ENCODE results near the gene GGT6. TPM values are rescaled to one million over a fixed set of nuclear protein-coding genes. Genes with fewer than 3 reads are reported as not detected.

The GGT6 gene
- total and polyA plus RNA-seq, 2 of the 13 experiments (the other 11 are each of a cell fraction or from before 2014, with no cell fraction given) = 0.16 to 0.80 TPM

DNA sequence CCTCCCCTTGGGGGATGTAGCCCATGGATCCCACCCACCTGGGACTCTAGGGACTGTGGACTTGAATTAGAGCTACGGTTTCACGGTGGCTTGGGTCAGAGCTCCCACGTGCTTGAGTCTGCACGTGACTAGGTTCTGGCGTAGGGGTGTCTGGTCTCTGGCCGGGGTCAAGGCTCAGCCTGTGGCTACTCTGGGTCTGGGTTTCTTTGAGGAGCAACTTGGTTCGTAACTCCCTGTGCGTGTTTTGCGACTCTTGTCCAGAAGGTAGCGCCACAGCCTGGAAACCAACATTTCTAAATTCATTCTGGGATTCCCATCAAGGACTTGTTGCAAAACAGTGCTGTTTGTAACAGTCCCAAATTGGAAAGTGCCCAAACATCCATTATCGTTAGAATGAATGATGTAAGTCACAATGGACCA lies 470 bp upstream of the GGT6 start:
- peak overlapping the region in 1 of 3 experiments; percentile 2; a peak in 1 of 6 replicates for H3K4me3 ChIP-seq (replicated peaks in 1 of 3; ENCODE audit: insufficient read depth in 1 of 3, low read depth in 2 of 3, low read length in 3 of 3)
- peak overlapping the region; percentile 52 for H3K4me2 ChIP-seq (ENCODE audit: low read depth, low read length)
- H3K9me3 ChIP-seq (ENCODE audit: low read length) = no peaks in the 10 kb centered on the region
- peak; percentile 27 for DNase-seq (ENCODE audit: low spot score)
- in situ Hi-C loops (cut with HindIII; ENCODE audit: extremely low pct_ligation_motif_present, low pct_unique_long_range_greater_than_20kb) (no loop called here), intact Hi-C loops (cut with micrococcal nuclease; ENCODE audit: unreplicated experiment) (loop anchor here (10.0 kb wide), 1 partner anchor 324 kb away; no protein-coding TSS in a partner anchor)
- H2AFZ ChIP-seq (ENCODE audit: low read length) = no peak overlapping the region
- H3K4me1 ChIP-seq (ENCODE audit: insufficient read depth, low read length) = peaks cover 52% of the 10 kb centered on the region
- H3K9ac ChIP-seq (ENCODE audit: insufficient read depth, low read depth, low read length) = no peak overlapping the region
- ChIA-PET CTCF (ENCODE audit: low intra/inter-chr PET ratio, low total read pairs) (interaction anchor here (1.3 kb wide), 1 partner anchor 66 kb away, joined by 6 read pairs; no protein-coding TSS in a partner anchor), POLR2A (interaction anchor here (1.1 kb wide), 1 partner anchor 16 kb away, joined by 4 read pairs; no protein-coding TSS in a partner anchor)
- peak; percentile 8; the same call in 2 of the 3 replicates for ATAC-seq
- FAIRE-seq = peak; percentile 63
- H4K20me1 ChIP-seq (ENCODE audit: insufficient read depth, low read length) = no peaks in the 10 kb centered on the region
- no TSS peak for BruUV-seq (replicated peaks)
- H3K79me2 ChIP-seq (ENCODE audit: insufficient read depth, low read length) = no peaks in the 10 kb centered on the region
- H3K27ac ChIP-seq (ENCODE audit: extremely low read length, insufficient read depth, low read length) = no peak overlapping the region
- WGBS (ENCODE audit: low lambda C conversion rate) = 4% methylated on average over 7 of the region's 11 CpGs
- H3K36me3 ChIP-seq (replicated peaks in 1 of 2; ENCODE audit: control insufficient read depth in 1 of 2, insufficient read depth in 2 of 2, low read length in 2 of 2) = no peaks in the 10 kb centered on the region
- H3K27me3 ChIP-seq (ENCODE audit: control insufficient read depth in 1 of 2, insufficient read depth in 2 of 2, low read length in 2 of 2) = no peaks in the 10 kb centered on the region
- TF ChIP-seq NKX3-1 (CRISPR knock-in tag; IDR thresholded peaks at IDR 0.05) = no peak
- TF ChIP-seq RAD51 (IDR thresholded peaks at IDR 0.05; ENCODE audit: borderline replicate concordance) = 0 out of 2 replicates have a peak, but pooled peaks have one; percentile 21
- TF ChIP-seq ZNF605 (CRISPR knock-in tag; IDR thresholded peaks at IDR 0.05) = no peak
- TF ChIP-seq, protein P1, sequence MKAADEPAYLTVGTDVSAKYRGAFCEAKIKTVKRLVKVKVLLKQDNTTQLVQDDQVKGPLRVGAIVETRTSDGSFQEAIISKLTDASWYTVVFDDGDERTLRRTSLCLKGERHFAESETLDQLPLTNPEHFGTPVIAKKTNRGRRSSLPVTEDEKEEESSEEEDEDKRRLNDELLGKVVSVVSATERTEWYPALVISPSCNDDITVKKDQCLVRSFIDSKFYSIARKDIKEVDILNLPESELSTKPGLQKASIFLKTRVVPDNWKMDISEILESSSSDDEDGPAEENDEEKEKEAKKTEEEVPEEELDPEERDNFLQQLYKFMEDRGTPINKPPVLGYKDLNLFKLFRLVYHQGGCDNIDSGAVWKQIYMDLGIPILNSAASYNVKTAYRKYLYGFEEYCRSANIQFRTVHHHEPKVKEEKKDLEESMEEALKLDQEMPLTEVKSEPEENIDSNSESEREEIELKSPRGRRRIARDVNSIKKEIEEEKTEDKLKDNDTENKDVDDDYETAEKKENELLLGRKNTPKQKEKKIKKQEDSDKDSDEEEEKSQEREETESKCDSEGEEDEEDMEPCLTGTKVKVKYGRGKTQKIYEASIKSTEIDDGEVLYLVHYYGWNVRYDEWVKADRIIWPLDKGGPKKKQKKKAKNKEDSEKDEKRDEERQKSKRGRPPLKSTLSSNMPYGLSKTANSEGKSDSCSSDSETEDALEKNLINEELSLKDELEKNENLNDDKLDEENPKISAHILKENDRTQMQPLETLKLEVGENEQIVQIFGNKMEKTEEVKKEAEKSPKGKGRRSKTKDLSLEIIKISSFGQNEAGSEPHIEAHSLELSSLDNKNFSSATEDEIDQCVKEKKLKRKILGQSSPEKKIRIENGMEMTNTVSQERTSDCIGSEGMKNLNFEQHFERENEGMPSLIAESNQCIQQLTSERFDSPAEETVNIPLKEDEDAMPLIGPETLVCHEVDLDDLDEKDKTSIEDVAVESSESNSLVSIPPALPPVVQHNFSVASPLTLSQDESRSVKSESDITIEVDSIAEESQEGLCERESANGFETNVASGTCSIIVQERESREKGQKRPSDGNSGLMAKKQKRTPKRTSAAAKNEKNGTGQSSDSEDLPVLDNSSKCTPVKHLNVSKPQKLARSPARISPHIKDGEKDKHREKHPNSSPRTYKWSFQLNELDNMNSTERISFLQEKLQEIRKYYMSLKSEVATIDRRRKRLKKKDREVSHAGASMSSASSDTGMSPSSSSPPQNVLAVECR (CRISPR knock-in tag; IDR thresholded peaks at IDR 0.05; ENCODE audit: borderline replicate concordance) = peak; percentile 37; the same call in 1 of the 2 replicates
- TF ChIP-seq GATAD2A (CRISPR knock-in tag; IDR thresholded peaks at IDR 0.05) = 0 out of 2 replicates have a peak, but pooled peaks have one; percentile 28
- TF ChIP-seq CTCF (CRISPR knock-in tag; IDR thresholded peaks at IDR 0.05) = peak; percentile 52
- TF ChIP-seq SALL1 (CRISPR knock-in tag; IDR thresholded peaks at IDR 0.05) = peak; percentile 19; the same call in 1 of the 2 replicates
- TF ChIP-seq BHLHE40 (IDR thresholded peaks at IDR 0.05; ENCODE audit: low read length) = peak; percentile 37; the same call in 1 of the 2 replicates
- peak; percentile 68 for TF ChIP-seq HNF4A (CRISPR knock-in tag; IDR thresholded peaks at IDR 0.05)
- TF ChIP-seq FOXC1 (CRISPR knock-in tag; IDR thresholded peaks at IDR 0.05; ENCODE audit: borderline replicate concordance) = no peak
- TF ChIP-seq ZBTB42 (CRISPR knock-in tag; IDR thresholded peaks at IDR 0.05) = no peak
- 0 out of 2 replicates have a peak, but pooled peaks have one; percentile 24 for TF ChIP-seq ZFY (CRISPR knock-in tag; IDR thresholded peaks at IDR 0.05)
- peak; percentile 35; the same call in 1 of the 2 replicates for TF ChIP-seq AHR (CRISPR knock-in tag; IDR thresholded peaks at IDR 0.05)
- peak; percentile 12; the same call in 1 of the 2 replicates for TF ChIP-seq HOXA3 (CRISPR knock-in tag; IDR thresholded peaks at IDR 0.05)
- peak; percentile 57 for TF ChIP-seq STAG1 (CRISPR knock-in tag; IDR thresholded peaks at IDR 0.05)
- TF ChIP-seq SOX6 (IDR thresholded peaks at IDR 0.05) = no peak
- TF ChIP-seq SOX6 (CRISPR knock-in tag; IDR thresholded peaks at IDR 0.05) = peak; percentile 44
- peak; percentile 69; the same call in 1 of the 2 replicates for TF ChIP-seq MAX (IDR thresholded peaks at IDR 0.05)
